Measurements from ENCODE around the gene GRM5. TPM values are rescaled to one million over a fixed set of nuclear protein-coding genes. Genes with fewer than 3 reads are reported as not detected.
"Not testable (repeated sequence)": the region's sequence is repeated elsewhere in the genome, so short reads cannot be mapped to it uniquely, and the experiment has no call there.

The GRM5 gene
- total RNA-seq = under 1 TPM in 1 of 5 donors, not detected in 4; 0.37 TPM
- not detected for polyA plus RNA-seq
- long read RNA-seq, donor 1 = 0 reads
- long read RNA-seq, donor 2 = 0 reads
- long read RNA-seq, donor 3 = 0 reads
- long read RNA-seq, donor 4 = 0 reads
- long read RNA-seq, donor 5 = 0 reads
- long read RNA-seq, donor 6 = 0 reads
- long read RNA-seq, donor 7 = 0 reads
- long read RNA-seq, donor 8 = 0 reads
- long read RNA-seq, donor 9 = 0 reads
- long read RNA-seq, donor 10 = 0 reads

DNA sequence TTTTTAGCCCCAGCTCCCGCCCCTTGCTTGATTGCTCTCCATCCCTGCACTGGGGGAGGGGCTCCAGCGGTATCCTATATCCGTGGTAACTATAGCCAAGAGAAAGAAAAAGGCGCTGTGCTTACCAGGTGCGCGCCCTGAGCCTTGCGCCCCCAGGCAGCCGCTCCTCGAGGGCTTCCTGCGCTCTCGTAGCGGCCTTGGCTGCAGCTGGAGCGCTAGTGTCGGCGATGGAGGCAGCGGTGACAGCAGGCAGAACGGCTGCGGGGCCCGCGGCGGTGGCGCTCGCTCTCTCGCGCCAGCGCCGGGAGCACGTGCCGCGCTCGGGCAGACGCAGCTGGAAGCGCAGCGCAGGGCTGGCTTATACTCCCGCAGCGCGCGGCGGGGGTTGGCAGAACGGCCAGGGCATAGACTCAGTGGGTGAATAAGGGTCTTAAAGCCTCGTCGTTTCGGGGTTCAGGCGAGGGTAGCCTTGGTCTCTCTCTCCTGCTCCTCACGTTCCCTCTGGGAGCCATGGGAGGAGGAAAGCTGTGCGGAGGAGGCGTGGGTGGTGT lies at the start of gene GRM5:
TSS of gene GRM5 (minus strand) at position 332 of the 551 bp plus-strand sequence. CDS start 18,110 bp downstream, outside the sequence.
- H3K27me3 ChIP-seq = peaks cover 0 to 45% (median 8%) of the 10 kb centered on the region in 3 donors
- 3 to 11% (median 7%) methylated on average over 5 to 47 of the region's 47 CpGs for WGBS, 5 donors
- H3K36me3 ChIP-seq; intact Hi-C loops (cut with DNase I; ENCODE audit: low total_unique reads); H3K4me3 ChIP-seq; H3K27ac ChIP-seq; H3K9me3 ChIP-seq; H3K4me1 ChIP-seq: not testable (repeated sequence)
- peak in 1 of 2 donors; percentile 26 for DNase-seq

DNA sequence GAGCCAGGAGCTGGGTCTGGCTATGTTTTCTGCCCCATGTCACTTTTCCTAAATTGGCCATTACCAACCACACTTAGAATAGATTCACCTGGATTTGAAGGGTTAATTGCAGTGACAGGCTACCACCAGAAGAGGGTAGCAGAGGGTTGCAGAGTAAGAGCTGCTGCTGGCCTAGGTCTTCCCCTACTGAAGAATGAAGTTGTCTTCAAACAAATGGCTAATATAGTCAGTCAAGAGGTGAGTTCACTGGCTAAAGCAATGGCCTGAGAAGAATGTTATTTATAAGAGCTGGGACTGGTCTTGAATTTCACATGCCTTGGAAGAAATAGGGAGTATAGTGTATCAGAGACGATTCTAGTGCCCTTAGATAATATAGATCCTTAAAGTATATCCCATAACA lies 32.2 kb upstream of the GRM5 start:
- WGBS, 5 donors = 83 to 96% (median 90%) methylated on average over 1 of the region's 1 CpG

DNA sequence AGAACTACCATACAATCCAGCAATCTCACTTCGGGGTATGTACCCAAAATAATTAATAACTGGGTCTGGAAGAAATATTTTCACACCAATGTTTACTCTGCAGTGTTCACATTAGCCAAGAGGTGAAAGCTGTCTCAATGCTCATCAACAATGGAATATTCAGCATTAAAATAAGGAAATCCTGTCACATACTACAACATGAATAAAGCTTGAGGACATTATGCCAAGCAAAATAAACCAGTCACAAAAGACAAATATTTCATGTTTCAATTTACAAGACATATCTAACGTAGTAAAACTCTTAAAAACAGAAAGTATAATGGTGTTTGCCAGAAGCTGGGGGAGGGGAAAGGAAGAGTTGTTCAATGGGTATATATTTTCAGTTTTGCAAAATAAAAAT lies 28.0 kb upstream of the GRM5 start:
- H3K9me3 ChIP-seq; H3K27me3 ChIP-seq; intact Hi-C loops (cut with DNase I; ENCODE audit: low total_unique reads); H3K36me3 ChIP-seq; H3K27ac ChIP-seq; H3K4me3 ChIP-seq; DNase-seq; H3K4me1 ChIP-seq: not testable (repeated sequence)
- WGBS, 5 donors = 30 to 38% (median 34%) methylated on average over 2 of the region's 2 CpGs

More for the DNA sequence above, 32.2 kb upstream of the GRM5 start:
- H3K4me3 ChIP-seq; H3K4me1 ChIP-seq; H3K36me3 ChIP-seq; H3K9me3 ChIP-seq; H3K27ac ChIP-seq; intact Hi-C loops (cut with DNase I; ENCODE audit: low total_unique reads); H3K27me3 ChIP-seq: not testable (repeated sequence)
- peak in 1 of 2 donors; percentile 17 for DNase-seq
- TF ChIP-seq, protein P1, sequence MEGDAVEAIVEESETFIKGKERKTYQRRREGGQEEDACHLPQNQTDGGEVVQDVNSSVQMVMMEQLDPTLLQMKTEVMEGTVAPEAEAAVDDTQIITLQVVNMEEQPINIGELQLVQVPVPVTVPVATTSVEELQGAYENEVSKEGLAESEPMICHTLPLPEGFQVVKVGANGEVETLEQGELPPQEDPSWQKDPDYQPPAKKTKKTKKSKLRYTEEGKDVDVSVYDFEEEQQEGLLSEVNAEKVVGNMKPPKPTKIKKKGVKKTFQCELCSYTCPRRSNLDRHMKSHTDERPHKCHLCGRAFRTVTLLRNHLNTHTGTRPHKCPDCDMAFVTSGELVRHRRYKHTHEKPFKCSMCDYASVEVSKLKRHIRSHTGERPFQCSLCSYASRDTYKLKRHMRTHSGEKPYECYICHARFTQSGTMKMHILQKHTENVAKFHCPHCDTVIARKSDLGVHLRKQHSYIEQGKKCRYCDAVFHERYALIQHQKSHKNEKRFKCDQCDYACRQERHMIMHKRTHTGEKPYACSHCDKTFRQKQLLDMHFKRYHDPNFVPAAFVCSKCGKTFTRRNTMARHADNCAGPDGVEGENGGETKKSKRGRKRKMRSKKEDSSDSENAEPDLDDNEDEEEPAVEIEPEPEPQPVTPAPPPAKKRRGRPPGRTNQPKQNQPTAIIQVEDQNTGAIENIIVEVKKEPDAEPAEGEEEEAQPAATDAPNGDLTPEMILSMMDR (IDR thresholded peaks at IDR 0.05) = peak in 4 of 7 experiments; percentile 21 to 53 (median 30)

DNA sequence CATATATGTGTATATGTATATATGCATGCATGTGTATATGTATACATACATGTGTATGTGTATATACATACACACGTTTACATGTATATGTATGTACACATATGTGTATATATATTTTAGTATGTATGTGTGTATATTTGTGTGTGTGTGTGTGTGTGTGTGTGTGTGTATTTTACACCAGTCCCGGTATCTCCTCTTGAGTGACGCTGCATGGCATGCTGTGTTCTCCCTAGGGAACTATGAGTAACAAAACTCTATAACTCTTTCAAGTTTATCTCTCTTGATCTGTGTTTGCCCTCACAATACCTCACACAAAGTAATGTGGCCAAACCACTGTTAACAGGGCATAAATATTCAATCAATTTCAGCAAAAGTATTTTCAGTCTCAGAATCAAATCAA lies 19.2 kb upstream of the GRM5 start:
- H3K27ac ChIP-seq; intact Hi-C loops (cut with DNase I; ENCODE audit: low total_unique reads); H3K36me3 ChIP-seq; DNase-seq; H3K4me3 ChIP-seq; H3K27me3 ChIP-seq; H3K4me1 ChIP-seq; H3K9me3 ChIP-seq: not testable (repeated sequence)
- 50 to 70% (median 61%) methylated on average over 3 of the region's 3 CpGs for WGBS, 5 donors

DNA sequence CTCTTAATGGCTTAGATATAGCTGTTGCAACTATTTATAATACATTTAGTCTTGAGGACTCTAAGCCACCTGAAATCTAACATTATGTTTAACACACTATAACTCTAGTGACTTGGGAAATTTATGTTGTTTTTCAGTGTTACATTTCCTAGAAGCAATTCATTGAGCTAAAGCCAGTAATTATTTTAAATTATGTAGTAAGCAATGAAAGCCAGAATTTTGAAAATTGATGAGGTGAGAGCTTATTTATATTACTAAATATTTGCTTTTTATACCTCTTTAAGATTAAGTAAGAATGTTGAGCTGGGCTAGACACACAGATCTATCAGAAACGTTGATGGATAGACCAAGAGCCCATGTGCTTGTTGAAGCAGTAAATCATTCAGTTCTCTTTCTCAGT lies 5.1 kb upstream of the GRM5 start:
- H3K4me3 ChIP-seq; intact Hi-C loops (cut with DNase I; ENCODE audit: low total_unique reads); H3K27me3 ChIP-seq; H3K4me1 ChIP-seq; DNase-seq; H3K9me3 ChIP-seq; H3K27ac ChIP-seq; H3K36me3 ChIP-seq: not testable (repeated sequence)
- 28 to 42% (median 34%) methylated on average over 1 of the region's 1 CpG for WGBS, 5 donors

DNA sequence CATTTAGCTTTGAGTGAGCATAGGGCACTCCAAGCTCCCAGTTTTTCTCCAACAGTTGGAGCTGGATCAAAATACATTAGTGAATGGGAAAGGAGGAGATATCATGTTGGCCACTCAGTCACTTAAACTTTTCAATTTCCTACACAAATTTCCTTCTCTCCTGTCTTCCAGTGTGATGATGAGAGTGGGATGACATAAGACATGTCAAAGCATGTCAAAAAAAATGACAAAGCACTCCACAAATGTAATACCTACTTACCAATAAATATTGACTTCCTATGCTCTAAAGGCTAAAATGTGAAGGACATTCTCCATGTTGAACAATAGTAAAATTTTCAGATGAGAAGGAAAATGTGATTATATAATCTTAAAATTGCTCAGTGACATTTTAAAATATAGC lies 1.5 kb upstream of the GRM5 start:
- Histone ChIP-seq H3K27ac (no peak overlapping the region), H3K36me3 (no peaks in the 10 kb centered on the region), H3K9me3 (peaks cover 0 to 6% (median 0%) of the 10 kb centered on the region in 4 donors), H3K4me3 (no peak overlapping the region), H3K4me1 (peaks cover 0 to 6% (median 0%) of the 10 kb centered on the region in 4 donors), H3K27me3 (peaks cover 0 to 42% (median 8%) of the 10 kb centered on the region in 3 donors)
- TF ChIP-seq POLR2A (IDR thresholded peaks at IDR 0.05) (no peak), EP300 (IDR thresholded peaks at IDR 0.05) (no peak), POLR2AphosphoS5 (IDR thresholded peaks at IDR 0.05) (no peak)
- TF ChIP-seq, protein P1 (IDR thresholded peaks at IDR 0.05) = no peak
- intact Hi-C loops (cut with DNase I; ENCODE audit: low total_unique reads) = no loop called here
- DNase-seq = no peak

All from stomach (tissue), 19 donors.